GM18499 (cell line): ENCODE data around the gene ASNSD1.

Experiments
- ATAC-seq: cut with Tn5 transposase; IDR thresholded peaks from one replicate; pipeline ENCODE4 v1.9.1; 2021; ENCODE audit warnings: moderate number of reproducible peaks; ENCODE audit not compliant: insufficient read depth, unreplicated experiment

The ASNSD1 gene

DNA sequence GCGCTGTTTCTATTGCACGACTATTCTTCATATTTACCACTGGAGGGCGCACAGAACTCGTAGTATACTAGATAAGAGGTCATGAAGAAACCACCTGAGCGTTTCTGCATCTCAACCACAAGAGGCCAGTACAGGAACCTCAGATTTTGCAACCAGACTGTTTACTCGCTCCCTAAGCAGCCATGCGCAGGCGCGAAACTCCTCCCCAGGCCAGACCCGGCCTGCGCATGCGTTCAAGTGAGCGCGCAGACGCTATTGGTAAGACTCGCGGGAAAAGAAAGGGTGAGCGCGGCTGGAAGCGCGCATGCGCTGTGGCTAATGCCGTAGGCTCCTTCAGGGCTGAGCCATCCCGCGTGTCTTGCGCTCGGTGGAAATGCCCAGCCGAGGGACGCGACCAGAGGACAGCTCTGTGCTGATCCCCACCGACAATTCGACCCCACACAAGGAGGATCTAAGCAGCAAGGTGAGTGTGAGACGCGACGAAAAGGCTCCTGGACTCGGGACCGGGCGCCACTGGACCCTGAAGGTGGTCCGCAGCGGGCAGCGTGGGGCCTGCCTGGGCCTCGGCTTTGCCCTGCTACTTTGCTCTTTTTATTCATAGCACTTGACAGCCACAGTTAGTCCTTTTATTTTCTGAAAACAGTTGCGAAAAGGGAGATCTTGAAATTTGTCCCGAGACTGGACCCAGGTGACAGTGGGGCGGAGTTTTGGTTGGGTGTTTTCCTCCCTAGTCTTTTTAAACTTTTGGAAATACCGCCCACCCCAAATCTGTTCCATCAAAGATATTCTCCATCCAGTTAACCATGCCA, at the start of gene ASNSD1:
Gene ASNSD1, plus strand, starts transcription at position 312 of the 809 bp plus-strand sequence. CDS start 4,674 bp downstream, outside the sequence.
- peak; percentile 94 for ATAC-seq

- ATAC-seq, result no peak
Observed at GRCh38 chr2:189613077-189613636, 48.1 kb upstream of the ASNSD1 start.

- ATAC-seq, result no peak
Observed at GRCh38 chr2:189613650-189614420, 47.4 kb upstream of the ASNSD1 start.

DNA sequence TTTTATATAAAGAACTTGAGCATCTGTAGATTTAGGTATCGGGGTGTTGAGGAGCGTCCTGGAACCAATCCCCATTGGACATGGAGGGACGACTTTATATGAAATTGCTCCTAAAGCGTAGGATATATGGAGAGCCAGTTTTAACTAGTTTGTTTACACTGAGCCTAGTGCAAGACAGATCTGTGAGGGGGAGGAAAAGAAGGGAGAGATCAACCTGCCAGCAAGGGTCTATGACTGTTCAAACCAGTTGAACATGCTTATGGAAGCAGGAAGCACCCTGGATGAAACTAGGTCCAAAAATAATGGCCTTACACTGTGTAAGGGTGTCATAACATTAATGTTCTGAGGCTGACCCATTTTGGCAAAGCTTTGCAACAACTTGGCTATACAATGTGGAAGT, 46.7 kb upstream of the ASNSD1 start:
- no peak for ATAC-seq

DNA sequence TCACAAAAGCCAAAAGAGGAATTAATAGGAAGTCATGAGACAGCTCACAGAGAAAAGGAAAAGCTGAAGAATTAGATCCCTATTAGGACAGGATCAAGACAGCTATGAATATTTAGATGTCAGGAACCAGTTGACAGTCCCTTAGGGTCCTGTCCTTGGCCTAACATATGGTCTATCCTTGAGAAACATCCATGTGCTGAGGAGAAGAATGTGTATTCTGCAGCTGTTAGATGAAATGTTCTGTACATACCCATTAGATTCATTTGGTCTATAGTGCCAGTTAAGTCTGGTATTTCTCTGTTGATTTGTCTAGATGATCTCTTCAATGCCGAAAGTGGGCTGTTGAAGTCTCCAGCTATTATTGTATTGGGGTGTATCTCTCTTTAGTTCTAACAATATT, 43.1 kb upstream of the ASNSD1 start:
- no peak for ATAC-seq

DNA sequence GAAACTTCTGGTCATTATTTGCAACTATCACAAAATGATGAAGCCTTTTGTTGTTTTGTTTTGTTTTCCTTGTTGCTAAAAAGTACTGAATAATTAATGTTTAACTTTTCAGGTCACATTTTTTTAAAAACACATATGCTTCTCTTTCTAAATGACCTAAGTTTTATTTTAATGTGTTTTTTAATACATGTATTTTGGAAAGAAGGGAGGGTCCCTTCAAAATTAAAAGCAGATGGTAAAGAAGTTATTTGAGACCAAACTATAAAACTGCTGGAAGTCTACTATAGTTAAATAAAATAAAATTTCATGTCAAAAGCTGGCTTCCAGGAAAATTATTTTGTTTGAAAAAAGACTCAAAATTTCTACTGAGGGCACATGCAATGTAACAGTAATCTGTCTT, 39.5 kb upstream of the ASNSD1 start:
- ATAC-seq, result no peak

DNA sequence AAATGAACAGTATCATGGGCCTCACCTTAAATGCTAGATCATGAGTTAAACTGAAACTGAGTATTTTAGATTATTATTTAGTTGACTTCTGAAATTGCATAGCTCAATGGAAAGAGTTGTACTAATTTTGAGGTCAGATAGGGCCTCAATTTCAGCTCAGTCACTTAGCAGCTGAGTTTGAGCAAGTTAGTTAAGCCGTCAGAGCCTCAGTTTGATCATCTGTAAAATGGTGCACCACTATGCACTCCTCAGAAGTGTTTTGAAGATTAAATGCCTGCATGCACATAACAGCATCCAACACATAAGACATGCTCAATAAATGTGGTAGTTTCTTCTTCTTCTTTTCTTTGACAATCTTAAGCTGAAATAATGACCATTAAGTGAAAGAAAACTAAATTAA, 38.2 kb upstream of the ASNSD1 start:
- ATAC-seq, result no peak

DNA sequence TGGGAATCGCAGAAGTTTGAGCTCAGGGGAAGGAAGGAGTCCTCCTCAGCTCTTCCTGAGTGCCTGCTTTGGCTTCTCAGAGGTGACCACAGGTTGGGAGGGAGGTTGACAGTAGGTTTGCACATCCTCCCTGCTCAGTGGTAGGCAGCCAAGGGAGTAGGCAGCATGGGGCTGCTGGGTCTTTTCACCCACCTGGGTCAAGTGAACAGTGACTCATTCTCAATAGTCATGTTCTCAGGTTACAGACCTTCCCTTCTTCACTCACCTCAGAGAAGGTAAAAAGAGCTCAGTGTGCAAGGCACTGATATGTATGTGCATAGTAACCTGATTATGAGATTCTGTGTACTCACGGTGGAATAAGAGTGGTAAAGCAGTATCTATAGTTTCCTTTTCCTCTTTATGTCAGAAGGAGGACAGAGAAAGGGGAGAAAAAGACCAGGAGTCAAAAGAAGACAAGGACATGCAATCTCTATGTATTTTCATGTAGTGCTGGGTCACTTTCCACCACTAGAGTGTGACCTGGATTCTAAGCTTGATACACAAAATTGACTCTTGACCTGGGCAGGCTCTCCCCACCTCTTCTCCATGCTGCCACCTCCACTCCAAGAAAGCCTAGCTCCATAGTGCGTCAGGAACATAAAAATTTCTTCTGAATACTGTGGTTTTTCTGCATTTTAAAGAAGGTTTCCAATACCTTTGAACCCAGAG, 36.5 kb upstream of the ASNSD1 start:
- ATAC-seq, result no peak

- ATAC-seq, result no peak
Observed at GRCh38 chr2:189625636-189626035, 35.6 kb upstream of the ASNSD1 start.

DNA sequence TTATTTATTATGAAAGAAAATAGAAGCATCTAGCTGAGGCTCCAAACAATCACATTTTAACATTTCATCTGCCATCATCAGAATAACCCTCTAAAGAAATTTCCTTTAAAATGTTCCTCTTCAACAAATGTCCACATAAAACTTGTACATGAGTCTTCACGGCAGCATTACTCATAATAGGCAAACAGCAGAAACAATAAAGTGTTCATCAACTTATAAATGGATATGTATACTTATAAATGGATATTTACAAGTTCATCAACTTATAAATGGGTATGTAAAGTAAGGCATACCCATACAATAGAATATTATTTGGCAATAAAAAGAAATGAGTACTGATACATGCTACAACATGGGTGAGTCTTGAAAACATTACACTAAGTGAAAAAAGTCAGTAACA, 33.5 kb upstream of the ASNSD1 start:
- no peak for ATAC-seq

DNA sequence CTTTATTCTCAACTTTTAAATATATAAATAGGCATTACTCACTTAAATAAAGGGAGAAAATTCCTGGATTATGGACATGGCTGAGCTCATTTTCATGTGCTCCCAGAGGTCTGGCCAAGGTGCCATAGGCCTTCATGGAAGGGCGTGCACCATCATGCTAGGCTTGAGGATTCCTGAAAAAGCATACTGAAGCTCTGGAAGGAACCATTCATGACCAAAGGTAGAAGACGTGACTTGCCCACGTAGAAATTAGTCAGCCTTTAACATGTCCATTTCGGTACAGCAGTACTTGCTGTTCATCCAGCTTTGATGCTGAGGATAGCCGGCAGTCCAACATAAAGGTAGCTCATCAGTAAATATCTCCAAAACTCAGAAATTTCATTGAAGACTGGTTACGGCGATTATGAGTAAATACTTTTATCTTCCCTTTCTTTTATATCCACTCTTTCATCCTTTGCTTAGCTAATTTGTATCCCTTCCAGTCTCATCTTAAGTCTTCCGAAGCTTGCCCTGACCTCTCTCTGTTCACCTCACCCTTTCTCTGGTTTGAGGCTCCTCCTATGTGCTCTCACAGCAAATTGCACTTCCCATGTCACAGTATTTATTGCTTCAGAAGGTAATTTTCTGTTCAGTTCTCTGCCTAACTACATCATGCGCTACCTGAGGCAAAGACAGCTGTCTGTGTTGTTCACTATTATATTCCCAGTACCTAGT, 32.3 kb upstream of the ASNSD1 start:
- no peak for ATAC-seq

DNA sequence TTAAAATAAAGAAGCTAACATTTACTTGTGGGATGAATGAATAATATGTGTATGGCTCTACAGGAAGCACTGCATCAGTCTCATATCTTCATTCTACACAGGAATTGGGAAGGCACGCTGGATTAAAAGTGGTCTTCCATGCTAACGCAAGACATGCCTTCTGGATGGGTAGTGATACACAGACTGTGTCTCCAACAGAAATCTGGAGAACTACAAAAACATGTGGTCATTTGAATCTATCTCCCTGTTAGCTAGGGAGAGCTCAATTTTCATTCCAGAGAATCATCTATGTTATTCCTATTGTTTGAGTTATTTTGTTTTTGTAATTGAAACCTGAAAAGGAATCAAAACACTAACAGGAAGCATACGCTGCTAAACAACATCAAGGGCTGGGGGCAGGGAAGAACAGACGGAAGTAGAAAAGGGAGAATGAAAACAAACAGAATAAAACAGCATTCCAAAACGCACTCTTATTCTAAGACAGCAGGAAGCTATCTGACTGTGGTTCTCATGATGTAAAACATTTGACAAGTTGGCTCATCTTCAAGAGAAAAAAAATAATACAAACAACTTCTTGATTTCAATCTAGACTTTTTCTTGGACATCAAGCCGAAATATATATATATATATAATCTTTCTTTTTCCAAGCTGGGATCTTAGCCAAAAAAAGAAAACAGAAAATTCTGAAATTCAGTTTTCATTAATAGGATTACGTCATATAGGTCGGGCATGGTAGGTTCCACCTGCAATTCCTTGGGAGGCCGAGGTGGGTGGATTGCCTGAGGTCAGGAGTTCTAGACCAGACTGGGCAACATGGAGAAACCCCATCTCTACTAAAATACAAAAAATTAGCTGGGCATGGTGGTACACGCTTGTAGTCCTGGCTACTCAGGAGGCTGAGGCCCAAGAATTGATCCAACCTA, 31.5 kb upstream of the ASNSD1 start:
- no peak for ATAC-seq

GRCh38 chr2:189631849-189632248, 29.4 kb upstream of the ASNSD1 start:
- ATAC-seq, result no peak

DNA sequence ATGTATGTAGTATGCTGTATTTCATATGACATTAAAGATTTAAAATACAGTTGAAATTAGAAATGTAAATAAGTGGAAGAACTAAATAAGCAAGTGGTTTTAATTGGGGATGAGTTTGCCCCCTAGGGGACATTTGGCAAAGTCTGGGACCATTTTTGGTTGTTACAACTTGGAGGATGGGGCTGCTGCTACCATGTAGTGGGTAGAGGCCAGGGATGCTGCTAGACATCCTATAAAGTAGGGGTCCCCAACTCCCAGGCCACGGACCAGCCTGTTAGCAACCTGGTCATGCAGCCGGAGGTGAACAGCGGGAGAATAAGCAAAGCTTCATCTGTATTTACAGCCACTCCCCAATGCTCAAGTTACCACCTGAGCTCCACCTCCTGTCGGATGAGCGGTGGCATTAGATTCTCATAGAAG, 27.9 kb upstream of the ASNSD1 start:
- no peak for ATAC-seq

GRCh38 chr2:189635353-189635752, 25.9 kb upstream of the ASNSD1 start:
- no peak for ATAC-seq

DNA sequence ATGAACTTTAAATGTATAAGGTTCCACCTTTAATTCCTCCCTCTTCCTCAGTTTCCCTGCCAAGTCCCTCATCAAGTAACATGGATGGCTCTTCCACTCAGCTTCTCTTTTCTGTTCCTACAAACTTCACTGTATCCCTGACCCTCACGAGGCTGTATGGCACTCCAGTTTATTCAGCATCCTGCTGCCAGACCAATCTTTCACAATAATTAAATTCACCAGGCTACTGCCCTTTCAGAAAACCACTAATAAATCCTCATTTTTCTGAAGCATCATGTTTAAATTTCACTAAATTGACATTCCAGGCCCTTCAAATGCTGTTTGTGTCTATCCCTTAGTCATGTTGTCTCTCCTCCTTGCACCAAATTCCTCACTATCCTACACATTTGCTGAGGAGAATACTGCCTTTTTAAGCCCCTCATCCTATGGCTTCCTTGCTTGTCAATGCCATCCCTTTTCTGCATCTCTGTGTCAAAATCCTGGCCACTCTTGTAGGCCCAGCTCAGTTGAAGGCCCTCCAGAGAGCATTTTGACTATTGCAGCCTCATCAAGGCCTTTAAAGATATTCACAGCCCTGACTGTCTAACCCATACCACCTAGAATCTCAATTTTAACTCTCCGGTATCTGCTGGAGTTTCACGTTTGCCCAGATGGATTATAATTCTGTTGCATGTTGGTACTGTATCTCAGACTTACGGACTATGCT, 22.8 kb upstream of the ASNSD1 start:
- ATAC-seq, result no peak

DNA sequence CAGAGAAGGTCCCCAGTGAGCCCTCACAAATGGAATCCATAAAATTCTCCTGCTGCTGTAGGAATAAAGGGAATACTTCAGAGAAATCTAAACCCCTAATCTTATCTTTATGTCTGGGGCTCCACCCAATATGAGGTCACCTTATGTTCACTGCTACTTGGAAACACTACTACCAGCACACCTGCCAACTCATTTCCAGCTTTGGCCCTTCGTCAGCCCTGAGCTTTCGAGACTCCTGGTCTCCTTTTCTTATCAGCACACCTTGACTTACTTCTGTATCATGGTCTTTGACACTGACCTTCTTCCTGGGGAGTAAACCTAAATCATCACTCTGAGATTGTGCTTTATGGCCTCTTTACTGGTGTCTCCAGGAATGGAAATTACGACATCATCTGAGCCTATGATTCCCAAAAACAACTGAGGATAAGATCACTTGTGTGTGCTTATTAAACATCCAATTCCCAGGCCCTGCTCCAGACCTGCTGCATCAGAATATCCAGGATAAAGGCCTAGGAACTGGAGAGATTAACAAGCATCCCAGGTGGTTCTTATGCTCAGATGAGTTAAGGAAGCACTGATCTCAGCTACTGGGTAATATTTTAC, 22.2 kb upstream of the ASNSD1 start:
- no peak for ATAC-seq

GRCh38 chr2:189641002-189641401, 20.3 kb upstream of the ASNSD1 start:
- no peak for ATAC-seq
